CD8-positive, alpha-beta memory T cell (primary cell): ENCODE data around the gene MRPL38. TPM values are rescaled to one million over a fixed set of nuclear protein-coding genes. Genes with fewer than 3 reads are reported as not detected.

Experiments
- CTCF ChIA-PET: fragments of 350-600 bp; sonication (Branson Sonifier 250); formaldehyde crosslinking; loops from one replicate; lab custom pipeline; 2021; ENCODE audit warnings: antibody characterized with exemption; lab: Charles Lee
- POLR2A ChIA-PET: fragments of 350-600 bp; sonication (Branson Sonifier 250); formaldehyde crosslinking; loops from one replicate; lab custom pipeline; 2021; ENCODE audit warnings: antibody characterized with exemption; lab: Charles Lee
- DNase-seq, 5 donors: peaks; one replicate each; pipeline versions ENCODE4 v3.0.0 to v3.0.0-alpha.2; 2020 to 2022; ENCODE audit warnings: mixed read lengths in 1 of 5
- H3K27ac ChIP-seq: one replicate; pipeline ENCODE4 v1.7.0; 2013; ENCODE audit warnings: low read depth, mild to moderate bottlenecking, low read length, moderate library complexity
- H3K27me3 ChIP-seq: 2 replicates; pipeline ENCODE4 v1.7.0; 2013; ENCODE audit warnings: low read length, mild to moderate bottlenecking; ENCODE audit not compliant: insufficient read depth, poor library complexity, severe bottlenecking
- H3K36me3 ChIP-seq: 2 replicates; pipeline ENCODE4 v1.7.0; 2013; ENCODE audit warnings: mild to moderate bottlenecking, low read length, moderate library complexity; ENCODE audit not compliant: insufficient read depth
- H3K4me1 ChIP-seq: 2 replicates; pipeline ENCODE4 v1.7.0; 2013; ENCODE audit warnings: mild to moderate bottlenecking, low read length, moderate library complexity; ENCODE audit not compliant: insufficient read depth
- H3K4me3 ChIP-seq: 2 replicates; pipeline ENCODE4 v1.7.0; 2013; ENCODE audit warnings: mild to moderate bottlenecking, low read length
- H3K9me3 ChIP-seq: 2 replicates; pipeline ENCODE4 v1.7.0; 2013; ENCODE audit warnings: mild to moderate bottlenecking, low read length
- H3K27ac Mint-ChIP-seq, 8 donors: one replicate each; pipeline ENCODE4 v1.8.0; 2020 to 2021; ENCODE audit warnings: mixed read lengths in 8 of 8, mild to moderate bottlenecking in 6 of 8, inconsistent platforms in 3 of 8, moderate library complexity in 3 of 8
- H3K27me3 Mint-ChIP-seq, 2 donors: one replicate each; pipeline ENCODE4 v1.8.0; 2020 to 2021; ENCODE audit warnings: mixed read lengths in 2 of 2, mild to moderate bottlenecking in 1 of 2, moderate library complexity in 1 of 2
- H3K36me3 Mint-ChIP-seq, 3 donors: one replicate each; pipeline ENCODE4 v1.8.0; 2020 to 2021; ENCODE audit warnings: mixed read lengths in 3 of 3, inconsistent platforms in 1 of 3, mild to moderate bottlenecking in 1 of 3
- H3K4me1 Mint-ChIP-seq, 3 donors: one replicate each; pipeline ENCODE4 v1.8.0; 2020 to 2021; ENCODE audit warnings: mixed read lengths in 3 of 3, inconsistent platforms in 1 of 3, mild to moderate bottlenecking in 1 of 3
- H3K4me3 Mint-ChIP-seq, 7 donors: one replicate each; pipeline ENCODE4 v1.8.0; 2020 to 2021; ENCODE audit warnings: mixed read lengths in 7 of 7, mild to moderate bottlenecking in 6 of 7, moderate library complexity in 4 of 7, inconsistent platforms in 2 of 7
- H3K9me3 Mint-ChIP-seq, 5 donors: one replicate each; pipeline ENCODE4 v1.8.0; 2020 to 2022; ENCODE audit warnings: mixed read lengths in 5 of 5, mild to moderate bottlenecking in 3 of 5, moderate library complexity in 2 of 5, inconsistent platforms in 1 of 5
- polyA plus RNA-seq: library from polyadenylated mRNA; unstranded; fragments of 300-500 nt; fragmentation: Illumina TruSeq; gene quantifications from one replicate; pipeline ENCODE4 v1.2.3, GENCODE V29; 2021
- total RNA-seq, 2 experiments: library from RNA; stranded (reverse); gene quantifications; one replicate each; pipeline ENCODE4 v1.2.3, GENCODE V29; 2021

MRPL38 gene
- total and polyA plus RNA-seq, 3 experiments from 2014 or later = 73.1 to 180 (median 171) TPM

DNA sequence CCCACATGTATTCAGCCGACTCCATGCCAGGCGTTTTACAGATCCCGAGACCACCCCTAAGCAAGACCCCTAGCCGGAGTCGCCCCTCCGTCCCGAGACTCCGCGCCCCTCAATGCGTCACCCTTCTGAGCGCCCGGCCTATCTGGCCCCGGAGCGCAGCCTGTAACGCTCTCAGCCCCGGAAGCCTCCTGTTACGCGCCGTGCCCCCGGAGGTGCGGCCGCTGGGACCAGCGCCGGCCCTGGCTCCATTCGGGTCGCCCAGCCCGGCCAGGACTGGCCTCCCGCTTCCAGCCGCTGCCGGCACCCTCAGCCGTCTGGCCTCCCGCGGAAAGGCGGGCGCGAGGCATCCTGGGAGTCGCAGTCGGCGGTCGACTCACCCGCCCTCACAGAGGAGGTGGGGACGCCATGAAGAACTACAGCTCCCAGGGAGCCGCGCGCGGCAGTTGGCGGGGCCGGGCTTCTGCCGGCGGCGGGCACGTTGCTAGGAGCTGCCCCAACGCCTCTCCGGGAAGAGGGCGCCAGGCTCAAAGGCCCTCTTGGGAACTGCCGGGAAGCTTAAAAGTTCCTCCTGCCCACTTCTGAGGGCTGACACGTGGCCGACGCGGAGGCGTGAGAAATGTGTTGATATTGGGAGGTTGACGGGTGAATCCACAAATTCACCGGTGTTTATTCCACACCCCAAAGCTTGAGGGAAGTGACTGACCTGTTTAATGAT is 36.2 kb upstream of the MRPL38 start, which contains the start of gene FBF1:
Gene FBF1 (minus strand): TSS at position 316 of the 715 bp plus-strand sequence. CDS start 2,893 bp downstream, outside the sequence.
- Mint-ChIP-seq H3K27me3 (no peaks in the 10 kb centered on the region), H3K4me1 (peaks cover 9 to 18% (median 10%) of the 10 kb centered on the region in 3 donors), H3K4me3 (peak within 1 kb of the TSS; percentile 88 to 96 (median 90)), H3K27ac (peak within 1 kb of the TSS in 7 of 8 donors; percentile 71 to 93 (median 90)), H3K36me3 (peaks cover 0 to 10% (median 0%) of the 10 kb centered on the region in 3 donors), H3K9me3 (no peaks in the 10 kb centered on the region)
- peak within 1 kb of the TSS; percentile 83 for H3K27ac ChIP-seq
- DNase-seq = peak; percentile 80 to 91 (median 83)
- CTCF ChIA-PET = interaction anchor here (0.5 to 1.5 kb wide), 3 partner anchors 65 to 156 kb away, joined by 3 read pairs; no protein-coding TSS in a partner anchor
- peak within 1 kb of the TSS; percentile 87 for H3K4me3 ChIP-seq
- no peaks in the 10 kb centered on the region for H3K36me3 ChIP-seq
- no peaks in the 10 kb centered on the region for H3K27me3 ChIP-seq
- POLR2A ChIA-PET = interaction anchor here (0.7 to 1.0 kb wide), 2 partner anchors 37 to 120 kb away, joined by 4 read pairs; no protein-coding TSS in a partner anchor
- peaks cover 10% of the 10 kb centered on the region for H3K4me1 ChIP-seq
- no peaks in the 10 kb centered on the region for H3K9me3 ChIP-seq

DNA sequence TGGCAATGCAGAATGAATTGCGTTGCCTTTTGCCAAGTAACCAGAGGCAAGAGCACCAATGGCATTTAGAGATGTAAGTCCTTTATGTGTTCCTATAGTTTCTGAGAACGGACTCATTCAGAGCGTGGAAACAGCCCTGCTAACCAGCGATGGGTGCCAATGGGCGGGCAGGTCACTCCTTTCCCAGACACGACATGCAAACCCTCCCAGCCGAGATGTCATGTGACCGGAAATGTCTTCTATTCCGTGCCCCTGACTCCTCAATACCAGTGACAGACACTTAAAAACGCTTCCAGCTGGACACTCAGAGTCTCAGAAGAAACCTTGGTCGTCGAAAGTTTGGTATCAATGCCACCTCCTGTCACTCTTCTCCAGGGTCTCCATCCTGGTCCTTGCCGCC is 33.0 kb upstream of the MRPL38 start:
- H3K4me1 ChIP-seq = peaks cover 10% of the 10 kb centered on the region
- H3K27me3 ChIP-seq = no peaks in the 10 kb centered on the region
- Mint-ChIP-seq H3K4me1 (peaks cover 9 to 18% (median 10%) of the 10 kb centered on the region in 3 donors), H3K36me3 (peaks cover 0 to 2% (median 0%) of the 10 kb centered on the region in 3 donors), H3K9me3 (no peaks in the 10 kb centered on the region), H3K4me3 (peak overlapping the region in 2 of 7 donors; percentile 20 to 70), H3K27ac (peak overlapping the region in 1 of 8 donors; percentile 11), H3K27me3 (no peaks in the 10 kb centered on the region)
- H3K9me3 ChIP-seq = no peaks in the 10 kb centered on the region
- H3K36me3 ChIP-seq = no peaks in the 10 kb centered on the region
- CTCF ChIA-PET = no interaction called here
- no peak overlapping the region for H3K27ac ChIP-seq
- no peak overlapping the region for H3K4me3 ChIP-seq
- POLR2A ChIA-PET = no interaction called here
- no peak for DNase-seq

GRCh38 chr17:75933808-75934207 is 29.1 kb upstream of the MRPL38 start:
- H3K9me3 ChIP-seq = no peaks in the 10 kb centered on the region
- H3K4me3 Mint-ChIP-seq = no peak overlapping the region
- H3K4me3 ChIP-seq = no peak overlapping the region
- H3K4me1 ChIP-seq = no peaks in the 10 kb centered on the region
- H3K27me3 ChIP-seq = no peaks in the 10 kb centered on the region
- H3K36me3 Mint-ChIP-seq = peaks cover 0 to 3% (median 0%) of the 10 kb centered on the region in 3 donors
- POLR2A ChIA-PET = no interaction called here
- no peak overlapping the region for H3K27ac Mint-ChIP-seq
- no peak for DNase-seq
- H3K9me3 Mint-ChIP-seq = no peaks in the 10 kb centered on the region
- H3K4me1 Mint-ChIP-seq = no peaks in the 10 kb centered on the region
- peaks cover 0 to 1% of the 10 kb centered on the region in 2 donors for H3K27me3 Mint-ChIP-seq
- no peaks in the 10 kb centered on the region for H3K36me3 ChIP-seq
- H3K27ac ChIP-seq = no peak overlapping the region
- CTCF ChIA-PET = no interaction called here

GRCh38 chr17:75932852-75933251 is 28.2 kb upstream of the MRPL38 start:
- POLR2A ChIA-PET = no interaction called here
- H3K27ac ChIP-seq = no peak overlapping the region
- H3K4me1 ChIP-seq = no peaks in the 10 kb centered on the region
- H3K36me3 ChIP-seq = no peaks in the 10 kb centered on the region
- Mint-ChIP-seq H3K9me3 (no peaks in the 10 kb centered on the region), H3K4me3 (no peak overlapping the region), H3K27me3 (peaks cover 0 to 1% of the 10 kb centered on the region in 2 donors), H3K4me1 (no peaks in the 10 kb centered on the region), H3K27ac (no peak overlapping the region), H3K36me3 (peaks cover 0 to 3% (median 0%) of the 10 kb centered on the region in 3 donors)
- no peak overlapping the region for H3K4me3 ChIP-seq
- DNase-seq = no peak
- CTCF ChIA-PET = interaction anchor here (0.7 to 0.8 kb wide), 2 partner anchors 14 to 184 kb away, joined by 3 read pairs; no protein-coding TSS in a partner anchor
- no peaks in the 10 kb centered on the region for H3K27me3 ChIP-seq
- H3K9me3 ChIP-seq = no peaks in the 10 kb centered on the region

DNA sequence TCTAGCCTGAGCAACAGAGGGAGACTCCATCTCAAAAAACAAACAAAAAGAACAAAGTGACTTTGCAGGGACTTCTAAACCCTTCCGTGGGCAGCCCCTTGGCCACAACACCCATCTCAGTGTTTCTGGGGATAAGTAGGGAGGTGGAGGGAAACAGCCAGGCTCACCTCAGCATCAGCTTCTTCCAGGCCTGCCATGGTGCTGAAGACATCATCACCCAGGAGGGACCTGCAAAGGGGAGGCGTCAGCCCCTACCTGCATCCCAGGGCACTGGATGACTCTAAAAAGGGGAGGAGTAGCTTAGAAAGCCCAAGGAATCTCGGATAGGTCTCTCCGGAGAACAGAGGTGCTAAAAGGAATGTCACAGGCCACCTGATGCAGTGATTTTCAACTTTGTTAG is 26.4 kb upstream of the MRPL38 start:
- Histone ChIP-seq H3K27me3 (no peaks in the 10 kb centered on the region), H3K36me3 (no peaks in the 10 kb centered on the region), H3K27ac (no peak overlapping the region), H3K9me3 (no peaks in the 10 kb centered on the region), H3K4me3 (no peak overlapping the region), H3K4me1 (no peaks in the 10 kb centered on the region)
- DNase-seq = no peak
- Mint-ChIP-seq H3K36me3 (peaks cover 0 to 8% (median 6%) of the 10 kb centered on the region in 3 donors), H3K4me3 (no peak overlapping the region), H3K4me1 (no peaks in the 10 kb centered on the region), H3K27ac (no peak overlapping the region), H3K9me3 (no peaks in the 10 kb centered on the region), H3K27me3 (peaks cover 0 to 1% of the 10 kb centered on the region in 2 donors)
- ChIA-PET POLR2A (no interaction called here), CTCF (interaction anchor here (1.2 kb wide), 1 partner anchor 13 kb away, joined by 3 read pairs; no protein-coding TSS in a partner anchor)

DNA sequence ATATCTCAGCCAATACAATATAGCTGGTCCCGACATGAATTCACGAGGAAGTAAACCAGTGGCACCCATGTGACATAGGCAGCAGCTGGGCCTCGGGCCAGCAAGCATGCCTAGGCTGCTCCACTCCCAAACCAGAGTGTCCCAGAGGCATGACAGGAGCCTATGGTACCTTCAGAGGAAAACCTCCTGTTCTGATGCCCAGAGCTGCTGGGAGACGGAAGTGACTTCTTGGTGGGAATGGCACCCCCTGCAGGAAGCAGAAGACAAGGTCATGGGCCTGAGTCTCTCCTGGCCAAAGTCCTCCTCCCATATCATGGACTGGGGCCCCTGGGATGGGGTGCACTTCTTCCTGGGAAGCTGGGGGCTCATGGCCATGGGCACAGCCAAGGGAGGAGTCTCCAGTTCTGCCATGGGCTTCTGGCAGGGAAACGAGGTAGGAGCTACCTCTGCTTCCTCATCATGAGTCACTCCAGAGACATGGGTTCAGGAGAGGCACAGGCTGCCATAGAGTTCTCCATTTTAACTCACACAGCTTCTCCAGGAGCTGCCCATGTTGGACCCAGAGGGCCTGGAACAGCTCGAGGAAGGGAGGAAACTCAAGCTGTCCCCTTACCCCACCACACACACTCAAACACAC is 22.7 kb upstream of the MRPL38 start:
- H3K36me3 Mint-ChIP-seq = peaks cover 0 to 19% (median 10%) of the 10 kb centered on the region in 3 donors
- no peaks in the 10 kb centered on the region for H3K4me1 Mint-ChIP-seq
- Histone ChIP-seq H3K4me3 (no peak overlapping the region), H3K9me3 (no peaks in the 10 kb centered on the region), H3K4me1 (no peaks in the 10 kb centered on the region), H3K27me3 (no peaks in the 10 kb centered on the region), H3K27ac (no peak overlapping the region), H3K36me3 (no peaks in the 10 kb centered on the region)
- POLR2A ChIA-PET = interaction anchor here (0.5 to 0.9 kb wide), 2 partner anchors 14 to 53 kb away, joined by 3 to 5 read pairs; no protein-coding TSS in a partner anchor
- no peaks in the 10 kb centered on the region for H3K9me3 Mint-ChIP-seq
- no peak overlapping the region for H3K27ac Mint-ChIP-seq
- no peak overlapping the region for H3K4me3 Mint-ChIP-seq
- DNase-seq = no peak
- peaks cover 0 to 1% of the 10 kb centered on the region in 2 donors for H3K27me3 Mint-ChIP-seq
- CTCF ChIA-PET = interaction anchor here (1.1 to 1.2 kb wide), 3 partner anchors 11 to 87 kb away, joined by 3 to 4 read pairs (median 4); no protein-coding TSS in a partner anchor

DNA sequence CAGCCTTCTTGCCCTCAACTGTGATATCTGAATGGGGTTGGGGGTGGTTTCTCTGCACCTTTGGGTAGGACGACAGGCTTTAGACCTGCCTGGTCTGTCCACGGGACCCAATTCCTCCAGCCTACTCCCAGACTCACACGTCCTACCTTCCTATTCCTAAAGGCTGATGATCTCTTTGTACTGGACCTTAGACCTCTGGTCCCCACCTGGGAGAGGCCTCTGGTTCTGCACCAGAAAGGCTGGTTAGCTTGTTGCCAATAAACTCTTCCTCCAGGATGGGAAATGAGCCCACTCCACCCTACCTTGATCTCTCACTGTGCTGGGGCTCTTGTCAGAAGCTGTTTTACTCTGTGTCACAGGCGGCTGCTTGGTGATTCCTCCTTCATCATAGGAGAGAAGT is 21.8 kb upstream of the MRPL38 start:
- H3K9me3 Mint-ChIP-seq = no peaks in the 10 kb centered on the region
- no peaks in the 10 kb centered on the region for H3K9me3 ChIP-seq
- no peak overlapping the region for H3K27ac ChIP-seq
- peaks cover 0 to 23% (median 7%) of the 10 kb centered on the region in 3 donors for H3K36me3 Mint-ChIP-seq
- ChIA-PET POLR2A (no interaction called here), CTCF (interaction anchor here (0.9 kb wide), 1 partner anchor 162 kb away, joined by 3 read pairs; no protein-coding TSS in a partner anchor)
- H3K27ac Mint-ChIP-seq = no peak overlapping the region
- H3K36me3 ChIP-seq = no peaks in the 10 kb centered on the region
- no peaks in the 10 kb centered on the region for H3K4me1 Mint-ChIP-seq
- peaks cover 0 to 1% of the 10 kb centered on the region in 2 donors for H3K27me3 Mint-ChIP-seq
- no peak overlapping the region for H3K4me3 Mint-ChIP-seq
- no peaks in the 10 kb centered on the region for H3K27me3 ChIP-seq
- H3K4me3 ChIP-seq = no peak overlapping the region
- no peak for DNase-seq
- no peaks in the 10 kb centered on the region for H3K4me1 ChIP-seq
